ENCODE results near the gene HEBP2. TPM values are rescaled to one million over a fixed set of nuclear protein-coding genes. Genes with fewer than 3 reads are reported as not detected.
"Not testable (repeated sequence)": the region's sequence is repeated elsewhere in the genome, so short reads cannot be mapped to it uniquely, and the experiment has no call there.

The HEBP2 gene
- total and polyA plus RNA-seq, 7 donors = 19.6 to 133 (median 83.9) TPM

DNA sequence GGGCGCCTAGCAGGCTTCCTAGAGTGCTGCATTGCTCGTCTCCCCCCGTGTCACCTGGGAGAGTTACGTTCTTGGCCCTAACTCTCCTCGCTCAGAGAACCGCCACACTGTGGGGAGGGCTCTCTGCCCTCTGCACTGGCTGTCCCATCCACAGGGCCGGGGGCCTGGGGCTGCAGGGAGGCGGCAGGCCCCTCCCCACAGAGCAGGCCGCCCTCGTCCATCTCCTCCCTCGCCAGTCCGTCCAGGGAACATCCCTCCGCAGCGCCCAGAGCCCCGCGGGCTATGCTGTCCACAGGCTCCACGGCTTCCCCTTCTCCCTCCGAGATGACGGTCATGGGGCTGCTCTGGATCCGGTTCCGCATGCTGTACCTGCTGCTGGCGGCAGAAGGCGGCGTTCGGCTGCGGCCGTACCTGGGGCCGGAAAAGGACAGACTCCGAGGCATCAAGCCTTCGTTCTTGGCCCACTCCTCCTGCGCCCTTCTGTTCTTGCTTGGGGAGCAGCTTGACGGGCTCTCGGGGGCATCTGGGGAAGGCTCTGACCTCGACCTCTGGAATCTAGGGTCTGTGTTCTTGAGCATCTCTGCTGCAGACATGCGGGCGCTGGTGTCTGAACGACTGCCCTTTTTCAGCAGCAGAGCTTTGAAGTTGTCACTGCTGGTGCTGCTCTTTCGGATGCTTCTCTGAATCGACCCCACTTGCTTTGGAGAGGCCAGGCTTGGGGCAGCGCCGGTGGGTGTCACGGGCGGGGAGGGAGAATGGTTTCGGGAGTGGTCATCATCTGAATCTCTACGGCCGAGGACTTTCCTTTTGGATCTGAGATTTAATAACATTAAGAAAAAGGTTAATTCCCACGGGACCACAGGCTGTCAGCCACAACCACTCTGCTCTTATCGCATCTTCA lies 20.2 kb downstream of the HEBP2 start:
- TF ChIP-seq CTCF (IDR thresholded peaks at IDR 0.05) = no peak
- H3K27ac ChIP-seq = no peak overlapping the region
- ATAC-seq (peak in 1 of 4 donors; percentile 37), DNase-seq (no peak)
- H3K4me1 ChIP-seq = no peaks in the 10 kb centered on the region
- intact Hi-C loops (cut with DNase I) = loop anchor here in 1 of 2 donors (10.0 kb wide), 1 partner anchor 161 kb away; no protein-coding TSS in a partner anchor
- no peak overlapping the region for H3K4me3 ChIP-seq
- 91 to 95% (median 93%) methylated on average over 43 to 48 of the region's 48 CpGs for WGBS, 3 donors
- H3K27me3 ChIP-seq (ENCODE audit: insufficient read depth in 3 of 3, low read length in 2 of 3) = no peaks in the 10 kb centered on the region
- peaks cover 0 to under 1% of the 10 kb centered on the region in 2 donors for H3K36me3 ChIP-seq (ENCODE audit: insufficient read depth in 1 of 2, low read depth in 1 of 2)
- no peaks in the 10 kb centered on the region for H3K9me3 ChIP-seq

- 87 to 94% (median 91%) methylated on average over 7 of the region's 7 CpGs for WGBS, 3 donors
- H3K4me1 ChIP-seq, H3K9me3 ChIP-seq: not testable (repeated sequence)
Measured at GRCh38 chr6:138425256-138425655, 21.2 kb downstream of the HEBP2 start.

DNA sequence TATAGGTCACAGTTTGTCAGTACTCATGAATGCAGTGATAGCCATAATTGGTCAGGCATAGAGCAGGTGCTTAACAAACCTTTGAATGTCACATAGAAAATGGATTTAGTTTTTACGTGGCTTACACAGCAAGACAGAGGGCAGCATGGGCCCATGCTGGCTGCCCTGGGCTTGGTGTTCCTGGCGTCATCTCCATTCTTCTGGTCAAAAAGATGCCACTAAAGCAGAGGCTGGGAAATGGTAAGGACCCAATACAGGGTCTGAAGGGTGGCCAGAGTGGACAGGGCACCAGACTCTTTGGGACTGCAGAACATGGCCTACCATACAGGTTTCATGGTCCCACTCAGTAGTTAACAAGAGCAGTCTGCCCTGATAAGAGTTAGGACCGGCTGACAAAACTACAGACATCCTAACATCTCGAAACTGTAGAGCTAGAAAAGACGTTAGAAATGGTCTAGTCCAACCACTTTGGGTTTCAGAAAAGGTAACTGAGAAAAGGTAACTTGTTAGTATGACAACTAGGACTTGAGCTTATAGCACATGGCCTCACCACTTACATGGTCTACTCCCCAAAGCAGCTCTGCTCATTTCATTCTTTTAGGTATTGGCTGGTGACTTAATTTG lies 22.6 kb downstream of the HEBP2 start:
- intact Hi-C loops (cut with DNase I) = loop anchor here in 1 of 2 donors (10.0 kb wide), 1 partner anchor 158 kb away; no protein-coding TSS in a partner anchor

More at GRCh38 chr6:138425256-138425655, 21.2 kb downstream of the HEBP2 start:
- not testable (repeated sequence) for H3K36me3 ChIP-seq (ENCODE audit: insufficient read depth in 1 of 2, low read depth in 1 of 2); H3K4me3 ChIP-seq; H3K27ac ChIP-seq; ATAC-seq; DNase-seq; H3K27me3 ChIP-seq (ENCODE audit: insufficient read depth in 3 of 3, low read length in 2 of 3)
- intact Hi-C loops (cut with DNase I) = loop anchor here in 1 of 2 donors (10.0 kb wide), 1 partner anchor 160 kb away; no protein-coding TSS in a partner anchor

DNA sequence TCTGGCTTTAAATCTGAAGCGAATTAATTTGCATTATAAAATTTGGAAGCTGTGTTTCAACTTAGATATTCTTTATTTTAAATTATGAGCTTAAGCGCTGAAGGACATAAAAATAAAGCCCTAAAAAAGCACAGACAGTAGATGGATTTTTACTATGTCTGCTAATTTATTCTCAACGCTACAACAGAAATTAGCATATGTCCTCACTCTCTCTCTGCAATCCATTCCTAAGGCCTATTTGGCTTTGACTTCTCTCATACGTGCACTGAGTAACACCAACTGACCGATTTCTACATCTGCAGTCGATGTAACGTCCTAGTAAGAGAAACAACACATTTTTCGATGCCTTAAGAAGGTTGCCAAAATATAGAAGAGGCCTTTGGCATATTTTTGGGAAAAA lies 23.7 kb downstream of the HEBP2 start:
- no peak overlapping the region for H3K4me3 ChIP-seq
- no peaks in the 10 kb centered on the region for H3K9me3 ChIP-seq
- no peak for TF ChIP-seq CTCF (IDR thresholded peaks at IDR 0.05)
- 88 to 89% (median 88%) methylated on average over 8 of the region's 8 CpGs for WGBS, 3 donors
- no peaks in the 10 kb centered on the region for H3K36me3 ChIP-seq (ENCODE audit: insufficient read depth in 1 of 2, low read depth in 1 of 2)
- intact Hi-C loops (cut with DNase I) = loop anchor here (2.0 to 10.0 kb wide), 3 partner anchors 81 to 163 kb away; no protein-coding TSS in a partner anchor
- H3K27me3 ChIP-seq (ENCODE audit: insufficient read depth in 3 of 3, low read length in 2 of 3) = peaks cover 0 to 1% (median 0%) of the 10 kb centered on the region in 3 donors
- H3K27ac ChIP-seq = no peak overlapping the region
- ATAC-seq = no peak
- DNase-seq = no peak
- no peaks in the 10 kb centered on the region for H3K4me1 ChIP-seq

More for the DNA sequence above, 22.6 kb downstream of the HEBP2 start:
- TF ChIP-seq CTCF (IDR thresholded peaks at IDR 0.05) = no peak
- Histone ChIP-seq H3K4me1 (no peaks in the 10 kb centered on the region), H3K9me3 (no peaks in the 10 kb centered on the region), H3K27me3 (ENCODE audit: insufficient read depth in 3 of 3, low read length in 2 of 3) (peaks cover 0 to 1% (median 0%) of the 10 kb centered on the region in 3 donors), H3K4me3 (no peak overlapping the region), H3K27ac (no peak overlapping the region), H3K36me3 (ENCODE audit: insufficient read depth in 1 of 2, low read depth in 1 of 2) (no peaks in the 10 kb centered on the region)
- 83 to 91% (median 90%) methylated on average over 5 of the region's 5 CpGs for WGBS, 3 donors
- ATAC-seq (no peak), DNase-seq (no peak)

All from psoas muscle (tissue), 8 donors.